ENCODE data around the gene SIDT2.

GRCh38 chr11:117180020-117180419, 1.5 kb downstream of the SIDT2 start:
- TF ChIP-seq, protein P1, sequence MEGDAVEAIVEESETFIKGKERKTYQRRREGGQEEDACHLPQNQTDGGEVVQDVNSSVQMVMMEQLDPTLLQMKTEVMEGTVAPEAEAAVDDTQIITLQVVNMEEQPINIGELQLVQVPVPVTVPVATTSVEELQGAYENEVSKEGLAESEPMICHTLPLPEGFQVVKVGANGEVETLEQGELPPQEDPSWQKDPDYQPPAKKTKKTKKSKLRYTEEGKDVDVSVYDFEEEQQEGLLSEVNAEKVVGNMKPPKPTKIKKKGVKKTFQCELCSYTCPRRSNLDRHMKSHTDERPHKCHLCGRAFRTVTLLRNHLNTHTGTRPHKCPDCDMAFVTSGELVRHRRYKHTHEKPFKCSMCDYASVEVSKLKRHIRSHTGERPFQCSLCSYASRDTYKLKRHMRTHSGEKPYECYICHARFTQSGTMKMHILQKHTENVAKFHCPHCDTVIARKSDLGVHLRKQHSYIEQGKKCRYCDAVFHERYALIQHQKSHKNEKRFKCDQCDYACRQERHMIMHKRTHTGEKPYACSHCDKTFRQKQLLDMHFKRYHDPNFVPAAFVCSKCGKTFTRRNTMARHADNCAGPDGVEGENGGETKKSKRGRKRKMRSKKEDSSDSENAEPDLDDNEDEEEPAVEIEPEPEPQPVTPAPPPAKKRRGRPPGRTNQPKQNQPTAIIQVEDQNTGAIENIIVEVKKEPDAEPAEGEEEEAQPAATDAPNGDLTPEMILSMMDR (IDR thresholded peaks at IDR 0.05), result no peak
- TF ChIP-seq POLR2A (IDR thresholded peaks at IDR 0.05), result no peak

All from body of pancreas (tissue), 4 donors.